ENCODE data around the gene HOXB4.

Gene HOXB4

DNA sequence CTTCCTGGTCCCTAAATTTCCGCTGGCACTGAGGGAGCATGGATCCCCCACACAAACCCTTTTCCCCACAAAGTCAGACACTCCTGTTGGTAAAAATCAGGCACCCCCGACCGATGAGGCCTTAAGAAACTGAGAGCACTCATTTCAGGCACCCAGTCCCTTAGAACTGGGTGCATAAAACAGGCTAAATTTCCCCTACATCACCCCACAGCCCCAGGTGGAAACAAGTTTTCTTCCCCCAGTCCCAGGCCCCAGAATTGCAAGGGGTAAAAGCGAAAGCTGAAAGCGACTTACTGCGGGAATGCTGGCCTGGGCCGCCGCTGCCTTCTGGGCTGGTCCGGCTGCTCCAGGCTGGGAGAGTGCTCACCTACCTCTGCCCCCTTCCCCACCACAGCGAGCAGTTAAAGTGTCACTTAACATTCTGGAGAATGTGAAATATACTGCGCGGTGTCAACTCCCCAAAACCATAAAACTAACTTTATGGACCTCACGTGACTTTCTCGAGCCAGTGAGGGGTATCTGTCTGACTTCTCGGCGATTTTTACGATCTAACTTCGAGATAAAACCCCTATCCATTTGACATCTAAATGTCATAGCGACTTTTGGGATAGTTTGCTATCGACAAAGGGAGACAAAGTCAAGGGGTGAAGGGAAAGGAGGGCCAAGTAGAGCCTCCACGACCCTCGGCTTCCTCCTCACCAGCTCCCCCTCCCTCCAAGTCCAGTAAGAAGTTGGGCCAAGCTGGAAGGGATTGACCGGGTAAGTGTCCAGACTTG is 11.9 kb upstream of the HOXB4 start, which contains the start of gene HOXB3:
TSS of gene HOXB3 (minus strand) at position 411 of the 776 bp plus-strand sequence. CDS start 37,767 bp downstream, outside the sequence.
- no peak for DNase-seq (ENCODE audit: low read depth in 2 of 2)

- no peak for DNase-seq (ENCODE audit: low read depth in 2 of 2)
Observed at GRCh38 chr17:48589060-48589830, 11.1 kb upstream of the HOXB4 start.

DNA sequence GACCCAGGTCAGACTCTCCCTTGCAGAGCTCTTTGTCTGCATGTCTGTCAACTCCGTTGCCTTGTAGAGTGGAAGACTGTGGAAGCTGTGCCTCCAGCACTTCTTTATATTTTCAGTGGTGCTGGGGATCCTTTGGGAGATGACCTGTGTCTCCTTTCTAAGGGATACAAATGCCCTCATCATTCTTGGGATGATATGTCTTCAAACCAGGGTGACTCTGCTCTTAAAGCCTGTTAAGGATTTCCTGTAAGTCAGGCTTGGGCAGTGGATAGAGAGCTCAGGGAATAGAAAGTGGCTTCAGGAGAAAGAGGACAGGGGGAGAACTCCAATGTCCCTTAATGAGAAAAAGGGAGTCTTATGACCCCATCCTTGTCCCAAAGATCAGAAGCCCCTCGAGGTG is 10.4 kb upstream of the HOXB4 start:
- no peak for DNase-seq (ENCODE audit: low read depth in 2 of 2)

DNA sequence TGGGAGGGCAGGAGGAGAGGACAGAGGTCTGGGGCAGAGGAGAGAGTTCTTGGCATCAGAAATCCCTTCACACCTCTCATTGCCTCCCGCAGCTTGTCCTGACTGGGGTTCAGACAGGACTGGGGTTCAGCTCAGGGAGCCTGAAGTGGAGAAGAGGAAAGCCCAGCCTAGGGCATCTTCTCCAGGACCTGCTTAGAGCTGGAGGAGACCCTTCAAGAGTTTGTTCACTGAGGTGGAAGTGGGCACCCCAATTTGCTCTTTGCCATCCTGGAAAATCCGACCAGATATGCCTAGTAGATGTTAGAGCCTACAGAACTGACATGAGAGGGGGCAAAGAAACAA is 9.9 kb upstream of the HOXB4 start:
- no peak for DNase-seq (ENCODE audit: low read depth in 2 of 2)

GRCh38 chr17:48587276-48588073 is 9.3 kb upstream of the HOXB4 start:
- DNase-seq (ENCODE audit: low read depth in 2 of 2) = no peak

DNA sequence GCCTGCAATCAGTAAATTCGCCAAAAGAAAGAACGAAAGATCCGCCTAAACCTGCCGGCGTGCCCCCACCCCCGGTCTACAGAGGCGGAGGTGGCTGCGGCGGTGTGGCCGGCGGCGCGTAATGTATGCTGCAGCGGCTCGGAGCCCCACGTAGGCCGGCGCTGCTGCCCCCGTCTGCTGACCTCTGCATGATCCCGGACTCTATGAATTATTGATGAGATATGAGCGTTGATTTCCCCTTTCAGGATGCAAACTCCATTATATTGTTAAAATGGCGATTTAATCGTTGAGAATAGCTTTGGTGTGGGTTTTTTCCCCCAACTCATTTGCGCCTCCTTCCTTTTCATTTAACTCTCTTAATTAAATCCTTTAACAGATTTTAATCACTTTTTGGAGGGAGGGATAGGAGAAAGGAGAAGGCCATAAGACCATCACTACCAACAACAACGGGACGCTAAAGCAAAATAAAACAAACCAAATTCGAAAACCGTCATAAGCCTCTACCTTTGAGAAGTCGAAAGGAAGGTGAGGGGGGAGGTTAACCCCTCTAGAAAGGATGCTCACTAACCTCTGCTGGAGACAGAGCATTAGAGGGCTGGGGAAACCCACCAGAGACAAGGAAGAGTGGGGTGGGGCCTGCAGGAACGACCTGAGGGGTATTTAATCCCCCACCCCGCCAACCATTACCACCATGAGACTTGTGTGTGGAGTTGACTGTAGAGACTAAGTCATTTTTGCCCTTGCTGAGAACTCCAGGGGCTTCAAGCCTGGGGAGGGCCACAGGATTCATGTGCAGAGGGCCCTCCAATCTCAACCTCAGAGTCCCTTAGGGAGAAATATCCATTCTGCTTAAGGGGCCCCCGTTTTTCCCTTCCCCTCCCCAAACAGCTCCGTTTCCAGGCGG is 8.5 kb upstream of the HOXB4 start:
- DNase-seq (ENCODE audit: low read depth in 2 of 2) = no peak

DNA sequence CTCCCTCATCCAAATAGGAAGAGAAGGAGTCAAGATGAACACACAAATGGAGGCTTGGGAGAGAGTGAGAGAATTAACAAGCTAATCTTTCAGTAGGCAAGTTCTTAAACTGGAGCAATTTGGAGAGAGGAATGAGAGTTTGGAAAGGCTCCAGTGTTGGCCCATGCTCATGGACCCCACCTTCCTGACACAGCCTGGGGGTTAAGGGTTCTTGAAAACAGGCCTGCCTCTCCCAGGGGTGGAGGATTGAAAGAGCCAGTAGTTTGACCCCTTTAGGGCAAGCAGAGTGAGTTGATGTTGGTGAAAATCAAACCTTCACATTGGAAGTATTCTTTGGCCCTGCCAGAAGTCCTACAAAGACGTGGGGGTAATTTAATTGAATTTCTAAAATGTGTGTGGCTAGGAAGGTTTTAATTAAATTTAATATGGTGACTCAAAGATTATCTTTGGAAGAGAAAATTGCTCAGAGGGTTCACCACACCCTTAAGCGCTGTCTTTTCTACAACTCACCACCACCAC is 6.1 kb upstream of the HOXB4 start:
- no peak for DNase-seq (ENCODE audit: low read depth in 2 of 2)

GRCh38 chr17:48583708-48584222 is 5.6 kb upstream of the HOXB4 start:
- DNase-seq (ENCODE audit: low read depth in 2 of 2) = no peak

- no peak for DNase-seq (ENCODE audit: low read depth in 2 of 2)
Observed at GRCh38 chr17:48582750-48583069, 4.6 kb upstream of the HOXB4 start.

DNA sequence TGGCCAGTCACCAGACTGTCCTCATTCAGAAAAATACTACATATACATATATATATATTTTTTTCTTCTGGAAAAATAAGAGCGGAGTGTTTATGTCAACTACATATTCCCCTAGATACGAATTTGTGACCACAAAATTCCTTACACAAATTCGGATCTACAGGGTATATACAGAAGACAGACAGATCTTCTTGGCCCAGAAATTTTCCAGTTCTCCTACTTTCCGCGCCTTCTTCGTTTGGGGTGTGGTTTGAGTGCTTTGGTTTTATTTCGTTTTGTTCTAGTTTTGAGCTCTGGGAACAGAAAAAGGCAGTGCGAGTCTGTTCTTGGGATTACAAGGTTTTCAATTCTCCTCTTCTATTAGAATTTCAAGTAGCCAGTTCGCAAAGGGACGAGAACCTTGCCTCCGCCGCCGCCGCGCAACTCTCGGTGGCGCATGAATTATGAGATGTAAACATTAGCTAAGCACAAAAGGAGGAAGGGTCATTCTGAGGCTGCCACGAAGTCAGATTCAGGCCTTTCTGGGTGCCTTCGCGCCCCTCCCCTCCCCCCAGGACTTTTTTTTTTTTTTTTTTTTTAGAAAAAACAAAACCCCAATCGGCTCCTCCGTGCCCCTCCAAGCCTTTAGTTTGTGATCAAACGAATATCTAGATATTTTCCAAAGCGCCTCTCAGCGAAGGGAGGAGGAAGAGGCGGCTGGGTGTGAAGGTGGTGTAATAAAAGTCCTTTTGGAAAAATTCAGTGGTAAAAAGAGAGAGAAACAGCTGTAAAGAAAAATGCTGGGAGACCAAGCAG is 1.8 kb upstream of the HOXB4 start:
- no peak for DNase-seq (ENCODE audit: low read depth in 2 of 2)

DNA sequence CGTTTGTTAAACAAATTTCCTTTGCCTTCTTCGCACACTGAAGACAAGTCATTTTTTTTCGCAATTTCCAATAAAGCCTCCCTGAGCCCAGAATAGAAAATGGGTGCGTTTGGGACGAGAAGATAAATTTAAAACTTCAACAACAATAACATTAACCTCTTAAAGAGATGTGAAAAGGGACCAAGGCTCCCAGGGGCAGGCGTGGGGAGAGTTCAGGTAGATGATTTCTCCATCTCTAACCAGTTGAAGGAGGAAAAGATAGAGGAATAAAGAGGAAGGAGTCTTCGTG is 1.3 kb upstream of the HOXB4 start:
- DNase-seq (ENCODE audit: low read depth in 2 of 2) = no peak

DNA sequence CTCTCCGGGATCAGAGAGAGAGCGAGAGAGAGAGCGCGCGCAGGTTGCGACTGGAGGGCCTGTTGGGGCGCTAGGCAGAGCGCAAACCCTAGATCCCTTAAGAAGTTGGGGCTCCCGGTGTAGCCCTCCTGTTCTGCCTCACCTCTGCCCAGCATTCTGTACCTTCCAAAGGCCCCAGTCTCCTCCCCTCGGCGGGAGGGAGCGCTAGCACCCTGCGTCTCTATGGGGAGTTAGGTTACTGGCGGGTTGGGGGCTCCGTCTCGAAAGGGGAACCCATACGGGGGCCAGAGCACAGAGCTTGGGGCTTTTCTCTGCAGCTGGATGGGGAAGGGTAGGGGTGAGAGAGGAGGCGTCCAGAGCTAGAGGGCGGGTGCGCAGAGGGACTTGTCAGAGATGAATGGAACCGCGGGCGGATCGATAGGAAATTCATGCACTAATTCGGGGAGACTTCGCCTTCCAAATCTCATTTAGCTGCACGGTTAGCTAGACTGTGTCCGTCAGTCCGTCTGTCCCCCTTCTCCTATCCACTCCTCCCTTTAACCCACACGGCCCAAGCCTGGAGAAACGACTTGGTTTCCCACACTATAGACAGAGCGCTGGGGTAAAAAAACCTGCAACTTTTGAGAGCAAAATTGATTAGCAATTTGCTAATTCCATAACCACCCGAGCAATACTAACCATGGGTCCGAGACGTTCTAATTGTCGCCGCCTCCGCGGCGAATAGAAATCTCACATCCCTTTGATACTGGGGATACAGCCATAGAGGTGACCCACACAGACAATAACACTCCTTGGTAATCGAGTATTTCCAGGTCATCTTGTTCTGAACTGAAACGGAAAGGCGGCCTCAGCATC is 693 bp upstream of the HOXB4 start:
- DNase-seq (ENCODE audit: low read depth in 2 of 2) = no peak

GRCh38 chr17:48577330-48577945 is 712 bp downstream of the HOXB4 start:
- no peak for DNase-seq (ENCODE audit: low read depth in 2 of 2)

DNA sequence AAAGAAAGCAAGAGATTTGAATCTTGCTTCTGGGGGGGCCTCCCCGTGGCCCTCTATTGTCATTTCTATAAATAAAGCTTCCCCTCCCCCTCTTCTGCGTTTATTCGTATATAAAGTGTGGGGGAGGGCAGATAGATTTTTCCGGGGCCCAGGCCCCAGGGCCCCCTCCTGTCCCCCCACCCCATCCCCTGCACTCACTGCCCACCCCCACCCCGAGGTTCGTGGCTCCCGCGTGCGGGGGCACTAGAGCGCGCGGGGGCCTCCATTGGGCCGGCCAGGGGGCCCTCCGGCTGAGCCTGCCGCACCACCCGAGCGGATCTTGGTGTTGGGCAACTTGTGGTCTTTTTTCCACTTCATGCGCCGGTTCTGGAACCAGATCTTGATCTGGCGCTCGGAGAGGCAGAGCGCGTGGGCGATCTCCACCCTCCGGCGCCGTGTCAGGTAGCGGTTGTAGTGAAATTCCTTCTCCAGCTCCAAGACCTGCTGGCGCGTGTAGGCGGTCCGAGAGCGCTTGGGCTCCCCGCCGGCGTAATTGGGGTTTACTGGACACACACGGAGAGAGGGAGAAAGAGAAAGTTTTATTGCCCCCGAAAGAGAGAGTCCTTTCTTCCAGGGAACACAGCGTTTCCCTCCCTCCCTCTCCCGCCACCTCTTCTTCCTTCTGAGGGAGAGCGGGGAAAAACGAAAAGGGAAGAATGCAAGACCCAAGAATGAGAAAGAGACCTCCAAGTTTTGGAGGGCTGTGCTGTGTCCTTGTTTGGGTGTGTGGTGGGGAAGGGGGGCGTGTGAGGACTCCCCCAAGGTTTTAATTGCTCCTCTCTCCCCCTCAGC is 1.5 kb downstream of the HOXB4 start:
- no peak for DNase-seq (ENCODE audit: low read depth in 2 of 2)

DNA sequence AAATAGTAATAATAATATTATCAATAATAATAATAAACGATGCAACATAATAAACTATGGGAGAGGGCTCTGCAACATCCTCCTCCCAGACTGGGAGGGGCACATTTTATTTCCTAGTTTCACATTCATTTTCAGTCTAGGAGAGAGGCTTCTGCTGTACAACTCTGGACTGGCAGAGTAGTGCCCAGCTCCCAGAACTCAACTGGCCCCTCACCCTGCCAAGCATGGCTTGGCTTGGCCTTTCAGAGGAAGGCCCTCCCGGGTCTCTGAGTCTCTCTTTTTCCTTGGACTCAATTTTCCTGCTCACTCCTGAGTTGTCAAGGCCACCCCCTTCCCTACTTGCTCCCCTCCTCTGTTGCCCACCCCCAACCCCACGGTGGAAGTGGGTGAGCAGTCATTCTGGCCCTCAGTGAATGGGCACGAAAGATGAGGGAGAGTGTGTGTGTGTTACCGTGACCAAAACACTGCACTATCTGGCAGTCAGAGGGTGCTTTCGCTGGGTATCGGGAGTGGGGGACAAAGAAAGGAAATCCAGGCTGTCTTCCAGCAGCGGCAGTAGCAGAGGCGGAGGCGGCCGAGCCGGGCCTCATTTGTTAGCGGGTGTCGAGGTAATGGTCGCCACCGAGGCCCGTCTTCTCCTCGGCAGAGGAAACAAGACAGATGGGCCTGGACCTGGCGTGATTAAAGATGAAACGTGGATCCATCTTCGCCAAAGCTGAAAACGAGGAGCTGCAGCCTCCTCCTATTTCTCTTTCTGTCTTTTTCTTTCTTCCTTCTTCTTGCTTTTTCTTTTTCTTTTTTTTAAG is 2.3 kb downstream of the HOXB4 start:
- no peak for DNase-seq (ENCODE audit: low read depth in 2 of 2)

DNA sequence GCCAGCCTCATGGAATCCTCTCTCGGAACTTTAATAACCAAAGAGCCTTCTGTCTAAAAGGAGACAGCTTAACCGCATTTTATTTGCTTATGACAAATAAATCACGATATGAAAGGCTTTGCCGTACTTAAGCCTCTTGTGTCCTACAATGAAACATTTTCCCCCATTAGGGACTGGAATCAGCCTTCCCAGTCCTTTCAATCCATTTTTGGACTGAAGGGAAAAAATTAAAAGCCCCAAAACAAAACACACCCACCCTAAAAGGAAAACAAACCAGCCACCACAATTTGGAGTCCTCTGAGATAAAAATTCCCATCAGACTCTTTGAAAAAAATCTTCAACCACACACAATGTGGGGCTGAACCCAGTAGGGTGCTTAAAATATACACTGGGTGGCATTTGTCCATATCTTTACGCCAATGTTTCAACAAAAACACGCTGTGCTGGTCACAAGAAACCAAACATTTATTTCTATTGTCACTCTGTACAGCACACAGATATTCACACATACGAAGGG is 3.0 kb downstream of the HOXB4 start:
- DNase-seq (ENCODE audit: low read depth in 2 of 2) = no peak

GRCh38 chr17:48574505-48575065 is 3.6 kb downstream of the HOXB4 start:
- DNase-seq (ENCODE audit: low read depth in 2 of 2) = no peak

All from stimulated activated CD4-positive, alpha-beta T cell treated with anti-CD3 and anti-CD28 coated beads, Interleukin-1b, Interleukin-23, amount 100 ng/mL, for 1 hour (primary cell).